ENCODE results near the gene PPP3R2. TPM values are rescaled to one million over a fixed set of nuclear protein-coding genes. Genes with fewer than 3 reads are reported as not detected.

Gene PPP3R2
- total RNA-seq, 1 experiment from 2014 or later, result not detected

DNA sequence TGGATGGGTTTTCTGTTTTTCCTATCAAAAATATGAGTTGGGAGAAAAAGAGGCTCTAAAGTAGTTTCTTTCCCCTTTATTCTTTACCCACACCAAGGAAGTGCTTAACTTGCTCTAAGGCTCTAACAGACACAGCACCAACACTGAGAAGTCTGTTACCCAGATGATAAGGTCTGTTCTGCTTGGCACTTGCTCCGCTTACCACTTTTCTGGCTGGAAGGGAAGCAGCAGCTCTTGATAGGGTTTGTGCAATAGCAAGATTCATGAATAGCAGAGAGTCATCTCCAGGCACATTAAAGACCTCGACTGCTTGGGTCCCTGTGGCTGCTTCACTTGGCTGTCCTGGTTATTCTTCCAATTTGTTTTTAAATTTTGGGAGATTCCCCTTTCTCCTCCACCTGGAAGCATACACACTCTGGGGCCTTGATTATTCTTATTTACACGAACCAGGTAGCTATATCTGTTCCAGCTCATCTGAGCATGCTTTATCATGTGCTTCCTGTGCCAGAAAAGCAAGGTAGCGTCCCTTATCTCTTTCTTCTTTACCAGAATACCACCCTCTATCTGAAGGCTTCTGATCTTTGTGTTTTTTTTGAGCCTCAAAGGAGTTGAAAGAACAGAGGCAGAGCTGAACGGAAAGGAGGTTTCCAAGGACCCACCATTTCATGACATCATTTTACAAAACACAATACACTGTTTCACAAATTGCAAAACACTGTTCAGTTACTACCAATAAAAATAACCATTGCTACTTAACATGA, 24.8 kb downstream of the PPP3R2 start:
- H2BK12ac ChIP-seq (ENCODE audit: insufficient read length, low read depth, low read length), result no peak overlapping the region

More for the DNA sequence above, 24.8 kb downstream of the PPP3R2 start:
- H3K4me1 Mint-ChIP-seq, result peaks cover 28 to 30% of the 10 kb centered on the region in 2 experiments
- H2BK5ac ChIP-seq (ENCODE audit: insufficient read length, low read length), result no peak overlapping the region
- H4K5ac ChIP-seq (ENCODE audit: insufficient read length, low read depth, low read length), result no peak overlapping the region
- no peak overlapping the region for H3K18ac ChIP-seq (ENCODE audit: insufficient read length, low read depth, low read length)
- no peaks in the 10 kb centered on the region for H4K20me1 ChIP-seq (ENCODE audit: control insufficient read depth, insufficient read depth, insufficient read length)
- H3K56ac ChIP-seq (ENCODE audit: insufficient read length, low read depth, low read length), result no peak overlapping the region
- H3K4me3 Mint-ChIP-seq, result no peak overlapping the region
- no peak overlapping the region for H3K4ac ChIP-seq (ENCODE audit: low read depth, low read length)
- TF ChIP-seq, protein P1, sequence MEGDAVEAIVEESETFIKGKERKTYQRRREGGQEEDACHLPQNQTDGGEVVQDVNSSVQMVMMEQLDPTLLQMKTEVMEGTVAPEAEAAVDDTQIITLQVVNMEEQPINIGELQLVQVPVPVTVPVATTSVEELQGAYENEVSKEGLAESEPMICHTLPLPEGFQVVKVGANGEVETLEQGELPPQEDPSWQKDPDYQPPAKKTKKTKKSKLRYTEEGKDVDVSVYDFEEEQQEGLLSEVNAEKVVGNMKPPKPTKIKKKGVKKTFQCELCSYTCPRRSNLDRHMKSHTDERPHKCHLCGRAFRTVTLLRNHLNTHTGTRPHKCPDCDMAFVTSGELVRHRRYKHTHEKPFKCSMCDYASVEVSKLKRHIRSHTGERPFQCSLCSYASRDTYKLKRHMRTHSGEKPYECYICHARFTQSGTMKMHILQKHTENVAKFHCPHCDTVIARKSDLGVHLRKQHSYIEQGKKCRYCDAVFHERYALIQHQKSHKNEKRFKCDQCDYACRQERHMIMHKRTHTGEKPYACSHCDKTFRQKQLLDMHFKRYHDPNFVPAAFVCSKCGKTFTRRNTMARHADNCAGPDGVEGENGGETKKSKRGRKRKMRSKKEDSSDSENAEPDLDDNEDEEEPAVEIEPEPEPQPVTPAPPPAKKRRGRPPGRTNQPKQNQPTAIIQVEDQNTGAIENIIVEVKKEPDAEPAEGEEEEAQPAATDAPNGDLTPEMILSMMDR (conservative IDR thresholded peaks at IDR 0.05), result no peak
- no CpG with 5 or more reads among the region's 5 CpGs for WGBS (ENCODE audit: extremely low coverage, insufficient read length, low lambda C conversion rate)
- H3K4me1 ChIP-seq (ENCODE audit: insufficient read depth, low read length), result peaks cover 15% of the 10 kb centered on the region
- H2BK120ac ChIP-seq (ENCODE audit: low read depth, low read length, poor library complexity, severe bottlenecking), result no peak overlapping the region
- no peak overlapping the region for H4K91ac ChIP-seq (ENCODE audit: insufficient read length, low read depth, low read length)
- no peaks in the 10 kb centered on the region for H3K27me3 Mint-ChIP-seq (ENCODE audit: low read depth)
- no peak overlapping the region for H3T11ph ChIP-seq (ENCODE audit: low read length)
- H2BK20ac ChIP-seq (ENCODE audit: low read depth, low read length, poor library complexity, severe bottlenecking), result no peak overlapping the region
- no peak overlapping the region for H3K23ac ChIP-seq (ENCODE audit: insufficient read length, low read depth, low read length)
- H3K79me1 ChIP-seq (ENCODE audit: insufficient read depth, low read depth, low read length, poor library complexity, severe bottlenecking), result no peaks in the 10 kb centered on the region
- no peak for DNase-seq
- no peak overlapping the region for H2AK5ac ChIP-seq (ENCODE audit: insufficient read length, low read length)
- no peaks in the 10 kb centered on the region for H3K9me3 Mint-ChIP-seq
- no peak overlapping the region for H3K27ac ChIP-seq (ENCODE audit: insufficient read length, low read depth, low read length)
- peaks cover 19 to 29% (median 29%) of the 10 kb centered on the region in 3 experiments; a peak in 6 of 7 replicates for H3K36me3 Mint-ChIP-seq (ENCODE audit: insufficient read depth in 1 of 3, low read depth in 3 of 3)
- H3K9me3 ChIP-seq (ENCODE audit: control insufficient read depth, low read depth, low read length), result no peaks in the 10 kb centered on the region
- H3K27me3 ChIP-seq (ENCODE audit: insufficient read depth, low read length), result no peaks in the 10 kb centered on the region
- no peak overlapping the region for H4K8ac ChIP-seq (replicated peaks; ENCODE audit: insufficient read length, low read depth, low read length)
- no peak overlapping the region for H2AFZ ChIP-seq (ENCODE audit: low read length)
- no peak overlapping the region for H3K14ac ChIP-seq (ENCODE audit: insufficient read depth, low read length)
- no peak overlapping the region for H2BK15ac ChIP-seq (ENCODE audit: low read depth, low read length)
- H3K4me2 ChIP-seq (ENCODE audit: insufficient read depth, insufficient read length, low read length), result no peak overlapping the region
- no peak overlapping the region; a peak in 2 of 7 replicates for H3K27ac Mint-ChIP-seq
- H3K23me2 ChIP-seq (ENCODE audit: insufficient read length, low read depth, low read length, poor library complexity, severe bottlenecking), result no peaks in the 10 kb centered on the region
- H3K79me2 ChIP-seq (ENCODE audit: insufficient read depth, low read length), result no peaks in the 10 kb centered on the region
- H3K9ac ChIP-seq (ENCODE audit: extremely low read depth, insufficient read length, low read length), result no peak overlapping the region

Data from H9 (cell line).